HPDE6-E6E7 (cell line): ENCODE data around the gene MAP4K1.
"Not testable (repeated sequence)": the region's sequence is repeated elsewhere in the genome, so short reads cannot be mapped to it uniquely, and the experiment has no call there.

Source experiments
- DNase-seq: peaks from one replicate; pipeline ENCODE4 v3.0.0; 2011; ENCODE audit warnings: missing footprints; ENCODE audit errors: extremely low spot score

MAP4K1 gene

GRCh38 chr19:38624822-38625221, 7.1 kb upstream of the MAP4K1 start:
- no peak for DNase-seq

- DNase-seq: no peak
Observed at GRCh38 chr19:38619361-38620174, 1.8 kb upstream of the MAP4K1 start.

- peak; percentile 99 for DNase-seq
Observed at GRCh38 chr19:38618590-38619360, 1.0 kb upstream of the MAP4K1 start, which contains the start of gene EIF3K. TSS of gene EIF3K (plus strand) at chr19:38619188. CDS start at chr19:38619269, 81 bp downstream.

- DNase-seq: no peak
Observed at GRCh38 chr19:38617283-38617763, 430 bp downstream of the MAP4K1 start.

GRCh38 chr19:38616265-38616664, 1.5 kb downstream of the MAP4K1 start:
- no peak for DNase-seq

GRCh38 chr19:38615007-38615581, 2.7 kb downstream of the MAP4K1 start:
- DNase-seq: no peak

GRCh38 chr19:38614289-38614688, 3.5 kb downstream of the MAP4K1 start:
- DNase-seq: no peak

GRCh38 chr19:38606131-38606530, 11.6 kb downstream of the MAP4K1 start:
- no peak for DNase-seq

- not testable (repeated sequence) for DNase-seq
Observed at GRCh38 chr19:38602856-38603255, 14.9 kb downstream of the MAP4K1 start.

GRCh38 chr19:38599722-38600121, 18.0 kb downstream of the MAP4K1 start:
- DNase-seq: no peak

- no peak for DNase-seq
Observed at GRCh38 chr19:38597075-38597474, 20.7 kb downstream of the MAP4K1 start.

GRCh38 chr19:38596057-38596981, 21.4 kb downstream of the MAP4K1 start:
- peak; percentile 49 for DNase-seq

- DNase-seq: no peak
Observed at GRCh38 chr19:38592940-38593339, 24.8 kb downstream of the MAP4K1 start.

GRCh38 chr19:38588041-38588440, 29.7 kb downstream of the MAP4K1 start:
- DNase-seq: no peak

GRCh38 chr19:38587562-38587961, 30.2 kb downstream of the MAP4K1 start:
- DNase-seq: no peak

GRCh38 chr19:38583985-38584305, 33.8 kb downstream of the MAP4K1 start:
- no peak for DNase-seq

- DNase-seq: no peak
Observed at GRCh38 chr19:38583219-38583984, 34.4 kb downstream of the MAP4K1 start.

- DNase-seq: no peak
Observed at GRCh38 chr19:38580080-38580479, 37.7 kb downstream of the MAP4K1 start.

- DNase-seq: not testable (repeated sequence)
Observed at GRCh38 chr19:38579304-38579703, 38.4 kb downstream of the MAP4K1 start.

- no peak for DNase-seq
Observed at GRCh38 chr19:38577826-38578225, 39.9 kb downstream of the MAP4K1 start.

GRCh38 chr19:38571682-38572081, 46.1 kb downstream of the MAP4K1 start:
- DNase-seq: no peak
